WI38 (cell line): Measurements from ENCODE around the gene RIMKLB.
"Not testable (repeated sequence)": the region's sequence is repeated elsewhere in the genome, so short reads cannot be mapped to it uniquely, and the experiment has no call there.

ENCODE experiments used
- H3K4me3 ChIP-seq: 2 replicates; pipeline ENCODE4 v1.5.1; 2011; ENCODE audit warnings: low read depth, mild to moderate bottlenecking, control low read depth, low read length
- CTCF ChIP-seq: IDR thresholded peaks from 2 replicates; pipeline ENCODE4 v1.5.1; 2012; ENCODE audit warnings: low read depth, mild to moderate bottlenecking, control low read depth, low read length

RIMKLB gene

GRCh38 chr12:8819666-8819980 lies 121.8 kb downstream of the RIMKLB start:
- H3K4me3 ChIP-seq, result no peak overlapping the region
- TF ChIP-seq CTCF, result no peak

- not testable (repeated sequence) for H3K4me3 ChIP-seq
Observed at GRCh38 chr12:8820676-8821407, 123.1 kb downstream of the RIMKLB start.

- no peak for TF ChIP-seq CTCF
- H3K4me3 ChIP-seq, result no peak overlapping the region
Observed at GRCh38 chr12:8821591-8821990, 123.8 kb downstream of the RIMKLB start.

GRCh38 chr12:8822298-8822697 lies 124.5 kb downstream of the RIMKLB start, which contains the start of gene A2ML1:
TSS of gene A2ML1 (plus strand) at chr12:8822621. CDS start at chr12:8822652, 31 bp downstream.
- H3K4me3 ChIP-seq, result no peak within 1 kb of the TSS
- TF ChIP-seq CTCF, result no peak

GRCh38 chr12:8823565-8824300 lies 125.9 kb downstream of the RIMKLB start:
- peak; percentile 63 for TF ChIP-seq CTCF
- no peak overlapping the region for H3K4me3 ChIP-seq

GRCh38 chr12:8827551-8828256 lies 129.9 kb downstream of the RIMKLB start:
- no peak for TF ChIP-seq CTCF
- no peak overlapping the region for H3K4me3 ChIP-seq

- no peak for TF ChIP-seq CTCF
Observed at GRCh38 chr12:8828257-8829124, 130.7 kb downstream of the RIMKLB start.

More at GRCh38 chr12:8828257-8829124, 130.7 kb downstream of the RIMKLB start:
- H3K4me3 ChIP-seq, result no peak overlapping the region
